Stimulated activated CD4-positive, alpha-beta T cell treated with anti-CD3 and anti-CD28 coated beads, Interleukin-4, amount 100 ng/mL, for 4 hours (primary cell): ENCODE measurements around the gene POLN.
A peak's percentile ranks its signal among the peaks of the same experiment; 100 is the strongest.

Experiments used
- DNase-seq, 2 experiments: peaks; one replicate each; pipeline ENCODE4 v3.0.0-alpha.2; 2020

POLN gene

DNA sequence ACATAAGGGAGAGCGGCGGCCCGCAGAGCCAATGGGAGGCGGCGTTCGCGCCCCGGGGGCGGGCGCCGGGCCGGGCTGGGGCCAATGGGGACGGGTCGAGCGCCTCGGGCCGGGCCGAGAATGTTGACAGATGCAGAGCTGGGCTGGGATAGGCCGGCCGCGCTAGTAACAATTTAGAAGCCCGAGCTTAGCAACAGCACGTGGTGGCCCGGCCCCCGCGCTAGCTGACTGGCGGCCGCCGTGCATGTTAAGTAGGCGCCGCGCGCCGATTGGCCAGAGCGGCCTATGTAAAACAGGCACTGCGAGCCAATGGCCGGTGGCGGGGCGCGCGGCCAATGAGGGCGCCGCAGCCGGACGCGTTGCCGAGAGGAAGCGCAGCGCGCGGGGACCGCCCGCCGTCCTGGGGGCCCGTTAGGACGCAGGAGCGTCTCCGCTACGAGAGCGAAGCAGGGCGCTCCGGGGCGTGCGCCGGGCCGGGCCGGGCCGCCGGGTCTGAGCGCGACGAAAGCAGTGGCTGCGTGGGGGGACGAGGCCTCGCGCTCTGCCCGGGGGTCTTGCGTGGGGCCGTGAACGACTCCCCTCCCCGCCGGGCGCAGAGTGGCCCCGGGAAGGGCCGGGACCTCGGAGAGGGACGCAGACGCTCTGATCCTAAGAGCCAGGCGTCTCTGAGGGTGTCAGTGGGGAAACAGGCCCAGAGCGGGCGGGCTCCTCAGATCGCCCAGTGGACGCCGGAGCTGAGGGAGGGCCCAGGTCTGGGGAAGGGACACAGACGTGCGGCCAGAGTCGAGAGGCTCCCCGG lies 20.4 kb upstream of the POLN start:
- peak; percentile 95 to 98 for DNase-seq

GRCh38 chr4:2261853-2262144 lies 19.9 kb upstream of the POLN start, which contains the start of gene MXD4:
Gene MXD4 (minus strand): TSS chr4:2262109. CDS start chr4:2261980, 129 bp downstream.
- DNase-seq, result no peak

GRCh38 chr4:2261110-2261852 lies 19.4 kb upstream of the POLN start:
- peak; percentile 17 to 54 for DNase-seq

DNA sequence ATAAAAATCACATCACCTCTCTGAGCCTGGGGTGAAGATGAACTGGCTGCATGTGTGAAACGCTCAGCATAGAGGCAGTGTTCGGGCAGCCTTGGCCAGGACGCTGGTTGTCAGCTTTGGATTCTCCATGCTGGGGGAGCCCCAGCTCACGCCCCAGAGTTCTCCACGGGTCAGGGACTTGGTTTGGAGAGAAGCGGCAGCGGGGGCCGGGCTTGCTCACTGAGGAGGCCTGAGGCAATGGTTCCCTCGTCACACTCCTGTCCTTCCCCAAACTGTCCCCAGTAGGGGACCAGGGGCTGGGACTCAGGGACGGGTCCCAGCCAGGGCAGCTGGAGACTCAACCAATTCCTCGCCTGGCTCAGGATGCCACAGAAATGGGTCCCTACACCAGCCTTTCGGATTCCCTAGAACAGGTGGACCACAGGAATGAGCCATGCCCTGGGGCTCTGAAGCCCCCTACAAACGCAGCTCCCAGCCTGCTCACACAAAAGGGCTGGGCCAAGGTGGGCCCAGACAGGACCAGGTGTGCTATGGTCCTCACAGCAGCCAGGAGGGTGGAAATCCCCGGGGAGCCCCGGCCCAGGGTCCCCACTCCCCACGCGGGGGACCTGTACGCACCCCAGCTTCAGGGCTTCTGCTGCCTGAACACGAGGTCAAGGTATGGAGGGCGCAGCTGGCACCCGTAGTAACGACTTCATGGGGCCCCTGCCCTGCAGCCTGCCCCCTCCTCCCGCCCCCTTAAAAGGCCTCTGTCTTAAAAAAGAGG lies 18.6 kb upstream of the POLN start:
- no peak for DNase-seq

DNA sequence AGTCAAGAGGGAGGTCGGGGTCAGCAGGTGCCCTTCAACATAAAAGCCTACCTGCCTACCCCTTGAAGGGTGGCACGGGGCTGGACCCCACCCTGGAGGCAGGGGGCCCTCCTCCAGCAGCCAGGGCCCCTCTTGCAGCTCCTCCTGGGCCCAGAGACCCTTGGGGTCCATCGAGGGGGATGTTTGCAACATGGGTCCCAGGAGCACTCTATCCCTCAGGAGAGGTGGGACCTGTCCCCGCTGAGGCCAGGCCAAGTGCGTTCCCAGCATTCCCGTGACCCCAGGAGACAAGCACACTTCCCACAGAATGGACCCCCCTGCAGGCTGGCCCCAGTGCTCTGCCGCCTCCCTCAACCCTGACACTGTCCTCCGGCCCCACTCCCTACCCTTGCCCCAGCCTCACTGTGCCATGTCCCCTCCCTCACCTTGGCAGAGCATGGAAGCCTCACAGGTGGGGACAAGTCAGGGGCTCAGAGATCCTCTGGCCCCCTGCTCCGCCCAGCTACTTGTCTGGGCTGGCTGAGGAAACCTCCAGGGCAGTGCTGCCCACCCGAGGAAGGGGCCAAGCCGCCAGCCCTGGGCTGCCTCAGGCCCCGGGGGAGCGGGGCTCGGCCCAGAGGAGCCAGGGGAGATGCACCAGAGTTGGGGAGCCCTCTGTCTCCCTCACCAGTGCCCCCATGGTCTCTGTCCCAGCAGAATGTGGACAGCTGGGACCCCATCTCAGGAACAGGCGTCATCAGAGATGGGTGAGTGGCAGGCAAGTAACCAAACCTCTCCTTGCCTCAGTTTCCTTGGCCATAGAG lies 17.8 kb upstream of the POLN start:
- DNase-seq, result peak in 1 of 2 experiments; percentile 0

DNA sequence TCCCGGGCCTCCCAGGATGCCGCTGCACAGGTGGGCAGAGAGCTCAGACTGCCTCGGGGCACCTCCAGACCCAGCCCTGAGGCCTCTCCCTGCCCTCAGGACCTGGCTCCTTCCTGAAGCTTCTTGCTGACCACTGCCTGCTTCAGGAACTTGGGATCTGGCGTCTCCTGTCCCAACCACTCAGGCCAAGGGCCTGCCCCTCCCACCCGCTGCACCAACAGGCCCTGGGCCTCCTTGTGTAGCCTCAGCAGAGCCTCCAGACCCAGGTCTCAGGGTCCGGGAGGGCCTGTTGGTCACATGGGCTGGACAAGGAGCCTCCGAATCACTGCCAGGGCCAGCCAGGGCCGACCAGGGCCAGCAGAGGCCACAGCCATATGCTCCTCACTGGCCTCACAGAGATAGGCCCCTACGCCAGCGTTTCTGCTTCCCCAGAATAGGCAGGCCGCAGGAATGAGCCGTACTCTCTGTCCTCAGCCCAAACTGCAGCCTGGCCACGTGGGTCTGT lies 17.2 kb upstream of the POLN start:
- peak in 1 of 2 experiments; percentile 1 for DNase-seq

DNA sequence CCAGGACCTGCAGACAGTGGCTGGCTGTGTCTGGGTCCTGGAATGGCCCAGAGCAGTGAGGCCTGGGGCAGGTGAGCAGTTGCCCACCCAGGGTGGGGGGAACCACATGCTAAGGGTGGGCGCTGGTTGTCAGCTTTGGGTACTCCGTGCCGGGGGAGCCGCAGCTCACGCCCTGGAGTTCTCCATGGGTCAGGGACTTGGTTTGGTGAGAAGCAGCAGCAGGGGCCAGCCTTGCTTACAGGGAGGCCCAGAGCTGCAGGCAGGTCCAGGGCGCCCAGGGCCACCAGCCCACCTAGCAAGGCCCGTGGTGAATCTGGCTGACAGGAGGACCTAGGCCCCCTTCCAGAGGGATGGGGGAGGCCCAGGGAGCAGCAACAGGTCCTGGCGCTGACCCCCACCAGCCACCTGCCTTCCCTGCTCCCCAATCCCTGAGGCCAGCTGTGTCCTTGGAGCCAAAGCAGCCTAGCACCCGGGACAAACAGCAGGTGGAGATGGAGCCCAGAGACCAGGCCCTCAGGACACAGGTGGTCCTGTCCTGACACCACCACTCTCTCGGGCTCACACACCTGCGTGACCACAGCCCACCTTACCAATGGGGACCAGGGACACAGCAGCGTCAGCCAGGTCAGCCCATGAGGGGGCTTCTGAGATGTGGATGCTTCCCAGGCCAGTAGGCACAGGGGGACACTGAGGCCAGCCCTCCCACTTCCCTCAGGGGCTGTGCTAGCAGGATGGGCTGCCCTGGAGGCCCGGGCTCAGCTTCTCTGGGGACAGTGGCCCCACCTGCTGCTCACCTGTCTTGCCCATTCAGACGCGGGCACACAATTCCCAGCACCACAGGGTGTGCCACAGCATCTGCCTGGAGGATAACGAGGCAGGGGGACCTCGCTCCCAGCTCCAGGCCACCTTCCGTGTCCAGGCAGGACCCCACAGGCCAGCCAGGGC lies 16.4 kb upstream of the POLN start:
- peak in 1 of 2 experiments; percentile 0 for DNase-seq

- no peak for DNase-seq
These were observed 15.6 kb upstream of the POLN start for GRCh38 chr4:2257361-2258081.

DNA sequence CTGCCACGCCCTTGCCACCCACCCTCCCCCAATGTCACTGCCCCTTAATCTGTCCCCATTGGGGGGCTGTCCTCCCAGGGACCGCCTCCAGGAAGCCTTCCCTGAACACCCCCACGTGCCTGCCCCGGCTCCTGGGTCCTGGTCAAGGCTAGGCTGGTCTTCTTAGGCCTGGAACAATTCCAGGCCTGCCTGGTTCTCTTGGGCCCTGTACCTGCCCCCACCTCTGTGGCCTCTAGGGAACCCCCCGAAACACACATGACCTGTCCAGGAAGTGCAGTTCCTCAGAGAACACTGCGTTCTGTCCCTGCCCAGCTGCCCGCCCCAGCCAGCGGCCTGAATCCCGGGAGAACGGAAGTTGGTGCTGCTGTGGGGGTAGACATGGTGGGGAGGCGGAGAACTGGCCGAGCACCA lies 14.9 kb upstream of the POLN start:
- DNase-seq, result no peak

GRCh38 chr4:2256156-2256731 lies 14.3 kb upstream of the POLN start:
- DNase-seq, result peak in 1 of 2 experiments; percentile 0

GRCh38 chr4:2255501-2256155 lies 13.7 kb upstream of the POLN start:
- DNase-seq, result peak in 1 of 2 experiments; percentile 0

DNA sequence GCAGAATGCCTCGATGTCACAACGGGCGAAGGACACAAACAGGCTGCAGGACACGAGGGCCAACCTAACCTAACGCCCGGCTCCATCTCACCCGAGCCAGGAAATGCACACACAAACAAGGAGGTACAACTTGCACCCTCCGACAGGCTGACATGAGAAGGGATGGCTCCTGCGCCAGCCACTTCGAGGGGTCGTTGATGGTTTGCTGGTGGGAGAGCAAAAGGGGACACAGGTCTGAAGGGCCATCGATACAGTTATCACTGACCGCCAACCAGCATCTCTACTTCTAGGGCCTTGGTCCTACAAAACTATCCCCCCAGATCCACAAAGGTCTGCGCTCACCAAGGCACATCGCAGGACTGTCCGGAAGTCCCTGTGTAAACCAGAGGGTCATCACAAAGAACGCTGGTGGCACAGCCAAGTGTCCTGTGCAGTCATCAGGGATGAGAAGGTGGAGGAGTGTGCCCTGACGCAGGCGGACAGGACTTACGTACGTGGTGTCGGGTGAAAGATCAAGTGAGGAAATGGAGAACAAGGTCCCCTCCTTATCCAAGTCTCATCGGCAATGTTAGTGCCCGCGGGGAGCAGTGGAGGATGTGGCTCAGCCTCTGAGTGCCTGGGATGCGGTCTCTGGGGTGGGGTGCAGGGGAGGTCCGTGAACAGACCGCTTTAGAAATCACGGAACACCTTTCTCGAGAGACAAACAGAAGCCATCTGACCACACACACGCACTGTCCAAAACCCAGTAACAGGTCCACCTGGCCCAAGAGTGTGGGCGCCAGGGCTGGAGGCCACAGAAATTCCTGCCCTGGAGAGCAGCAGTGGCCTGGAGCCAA lies 13.0 kb upstream of the POLN start:
- no peak for DNase-seq

GRCh38 chr4:2253160-2254084 lies 11.5 kb upstream of the POLN start:
- DNase-seq, result peak in 1 of 2 experiments; percentile 0

DNA sequence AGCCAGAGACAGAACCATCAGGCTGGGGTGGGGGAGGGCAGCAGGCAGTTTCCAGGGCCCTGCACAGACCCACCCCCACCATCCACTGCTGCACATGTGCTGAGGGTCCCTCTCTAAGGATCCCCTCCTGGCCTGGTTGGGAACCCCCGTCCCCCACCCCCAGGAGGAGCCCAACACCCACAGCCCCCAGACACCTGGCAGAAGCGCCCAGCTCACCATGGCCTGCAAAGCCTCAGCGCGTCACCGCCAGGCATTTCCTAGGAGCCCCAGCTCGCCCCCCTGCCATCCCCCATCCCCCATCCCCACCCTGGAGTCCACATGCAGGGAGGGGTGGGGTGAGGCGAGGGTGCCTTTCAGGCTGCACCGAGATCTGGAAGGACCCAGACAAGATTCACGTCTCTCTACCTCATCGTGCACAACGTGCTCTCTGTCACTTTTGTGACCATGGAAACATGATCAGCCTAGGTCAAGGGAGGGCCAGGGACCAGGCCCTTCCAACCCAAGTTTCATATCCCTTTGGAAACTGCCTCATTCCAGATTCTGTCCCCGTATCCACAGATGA lies 10.7 kb upstream of the POLN start:
- DNase-seq, result no peak

- no peak for DNase-seq
These were observed 10.0 kb upstream of the POLN start for GRCh38 chr4:2251795-2252529.

GRCh38 chr4:2251073-2251794 lies 9.3 kb upstream of the POLN start:
- DNase-seq, result peak in 1 of 2 experiments; percentile 0
